Ovary (tissue), 9 donors: ENCODE measurements around the gene ZBTB18. TPM values are rescaled to one million over a fixed set of nuclear protein-coding genes. Genes with fewer than 3 reads are reported as not detected.

Source experiments
- DNase-seq, 5 donors: peaks; one replicate each; pipeline ENCODE4 v3.0.0-alpha.2; 2019 to 2020
- H3K27ac ChIP-seq, 2 donors: fragments of 200-600 bp; one replicate each; pipeline versions ENCODE4 v1.5.1 to v1.8.0; 2019 to 2022
- H3K27me3 ChIP-seq: fragments of 200-600 bp; one replicate; pipeline ENCODE4 v1.8.0; 2022
- H3K36me3 ChIP-seq: fragments of 200-600 bp; sonication (generic); one replicate; pipeline ENCODE4 v1.5.1; 2019
- H3K4me1 ChIP-seq: one replicate; pipeline ENCODE4 v1.8.1; 2013; ENCODE audit warnings: mild to moderate bottlenecking, moderate library complexity; ENCODE audit not compliant: insufficient read depth
- H3K4me3 ChIP-seq: fragments of 200-600 bp; sonication (generic); one replicate; pipeline ENCODE4 v1.5.1; 2017
- H3K9me3 ChIP-seq, 2 donors: fragments of 200-600 bp in 1 of 2; sonication (generic) in 1 of 2; one replicate each; pipeline versions ENCODE4 v1.5.1 to v1.8.1; 2013 to 2019; ENCODE audit warnings: mild to moderate bottlenecking in 1 of 2, moderate library complexity in 1 of 2
- CTCF ChIP-seq, 3 donors: fragments of 450-650 bp in 2 of 3; fragments of 200-600 bp in 1 of 3; IDR thresholded peaks; one replicate each; pipeline versions ENCODE4 v1.5.1 to v1.8.0; 2016 to 2022; ENCODE audit warnings: antibody characterized with exemption in 3 of 3, mild to moderate bottlenecking in 1 of 3
- EP300 ChIP-seq: sonication (generic); formaldehyde crosslinking; IDR thresholded peaks from one replicate; pipeline ENCODE4 v1.6.1; 2017; ENCODE audit warnings: antibody characterized with exemption
- POLR2A ChIP-seq: fragments of 450-650 bp; IDR thresholded peaks from one replicate; pipeline ENCODE4 v1.6.1; 2017; ENCODE audit warnings: antibody characterized with exemption, mild to moderate bottlenecking, moderate library complexity
- WGBS, 3 donors: extraction: QIAGEN DNeasy Blood & Tissue Kit in 1 of 3; methylation state at CpG; one replicate each; pipeline versions ENCODE4 v1.1.5 to v1.1.7; 2013 to 2017; 5-methylcytosine and 5-hydroxymethylcytosine counted together
- intact Hi-C, 4 donors: fragments of 100-400 bp; cut with DNase I; formaldehyde crosslinking; loops; one replicate each; pipeline versions ENCODE4 v1.11.0 to v1.15.1; 2022 to 2023
- polyA plus RNA-seq, 2 donors: library from polyadenylated mRNA; stranded (reverse); fragments of 200-250 nt in 1 of 2; fragments of 350-450 nt in 1 of 2; fragmentation: Illumina TruSeq in 1 of 2; extraction: RNeasy Lipid Tissue Mini Kit (QIAGEN cat#74804) in 1 of 2; gene quantifications; one replicate each; pipeline ENCODE4 v1.2.3, GENCODE V29; 2013 to 2014
- total RNA-seq, 7 donors: library from RNA; depleted of rRNA in 2 of 7; stranded (reverse); fragments of >200 nt in 2 of 7; fragmentation: NEBNext Ultra II Directional in 3 of 7; extraction: Animal tissue kit (Norgen Biotek cat#: 25700) in 3 of 7; gene quantifications; one replicate each; pipeline versions ENCODE4 v1.1.0 to v1.2.4, GENCODE V29; 2016 to 2023
- donor health status: DM: no; HTN: no; CAD: no; lungs with moderate emphysema.
- donor health status: DM: no; HTN: no; CAD: no.
- donor health status: Bipolar disorder and iron deficiency.
- donor health status: DM: yes; HTN: yes; CAD: no.
- donor health status: DM: no; HTN: no; CAD: no.
- donor health status: DM: yes; HTN: yes; CAD: no.

The ZBTB18 gene
- total and polyA plus RNA-seq, 9 donors, result 6.7 to 14.0 (median 10.1) TPM

- H3K4me3 ChIP-seq, result no peak overlapping the region
- intact Hi-C loops, result no loop called here
- H3K4me1 ChIP-seq, result no peaks in the 10 kb centered on the region
- TF ChIP-seq EP300 (no peak), CTCF (IDR thresholded peaks at IDR 0.05) (no peak), POLR2A (no peak)
- H3K36me3 ChIP-seq, result no peaks in the 10 kb centered on the region
- WGBS, 3 donors, result 49 to 51% (median 49%) methylated on average over 6 of the region's 6 CpGs
- no peak for DNase-seq
- no peak overlapping the region for H3K27ac ChIP-seq
- no peaks in the 10 kb centered on the region for H3K27me3 ChIP-seq
- H3K9me3 ChIP-seq, result no peaks in the 10 kb centered on the region
These were observed 41.3 kb downstream of the ZBTB18 start for GRCh38 chr1:244092293-244092963.

- H3K36me3 ChIP-seq, result no peaks in the 10 kb centered on the region
- TF ChIP-seq EP300 (no peak), CTCF (IDR thresholded peaks at IDR 0.05) (no peak), POLR2A (no peak)
- no peak for DNase-seq
- H3K9me3 ChIP-seq, result no peaks in the 10 kb centered on the region
- WGBS, 3 donors, result 75 to 85% (median 83%) methylated on average over 11 of the region's 11 CpGs
- intact Hi-C loops, result no loop called here
- no peak overlapping the region for H3K4me3 ChIP-seq
- H3K27me3 ChIP-seq, result no peaks in the 10 kb centered on the region
- H3K4me1 ChIP-seq, result no peaks in the 10 kb centered on the region
- no peak overlapping the region for H3K27ac ChIP-seq
These were observed 42.0 kb downstream of the ZBTB18 start for GRCh38 chr1:244092964-244093638.

GRCh38 chr1:244094880-244095528 lies 43.9 kb downstream of the ZBTB18 start:
- Histone ChIP-seq H3K9me3 (no peaks in the 10 kb centered on the region), H3K4me3 (no peak overlapping the region), H3K4me1 (no peaks in the 10 kb centered on the region), H3K36me3 (no peaks in the 10 kb centered on the region), H3K27ac (no peak overlapping the region), H3K27me3 (no peaks in the 10 kb centered on the region)
- WGBS, 3 donors, result 89 to 94% (median 93%) methylated on average over 9 of the region's 9 CpGs
- no peak for TF ChIP-seq EP300
- TF ChIP-seq CTCF (IDR thresholded peaks at IDR 0.05), result no peak
- TF ChIP-seq POLR2A, result no peak
- no peak for DNase-seq
- intact Hi-C loops, result no loop called here

GRCh38 chr1:244095529-244095911 lies 44.4 kb downstream of the ZBTB18 start:
- intact Hi-C loops, result no loop called here
- no peaks in the 10 kb centered on the region for H3K4me1 ChIP-seq
- WGBS, 3 donors, result 81 to 91% (median 88%) methylated on average over 4 of the region's 4 CpGs
- H3K4me3 ChIP-seq, result no peak overlapping the region
- no peak for TF ChIP-seq EP300
- no peaks in the 10 kb centered on the region for H3K27me3 ChIP-seq
- no peak overlapping the region for H3K27ac ChIP-seq
- DNase-seq, result no peak
- no peaks in the 10 kb centered on the region for H3K36me3 ChIP-seq
- no peaks in the 10 kb centered on the region for H3K9me3 ChIP-seq
